ENCODE data around the gene C6orf52.

- TF ChIP-seq, protein P1, sequence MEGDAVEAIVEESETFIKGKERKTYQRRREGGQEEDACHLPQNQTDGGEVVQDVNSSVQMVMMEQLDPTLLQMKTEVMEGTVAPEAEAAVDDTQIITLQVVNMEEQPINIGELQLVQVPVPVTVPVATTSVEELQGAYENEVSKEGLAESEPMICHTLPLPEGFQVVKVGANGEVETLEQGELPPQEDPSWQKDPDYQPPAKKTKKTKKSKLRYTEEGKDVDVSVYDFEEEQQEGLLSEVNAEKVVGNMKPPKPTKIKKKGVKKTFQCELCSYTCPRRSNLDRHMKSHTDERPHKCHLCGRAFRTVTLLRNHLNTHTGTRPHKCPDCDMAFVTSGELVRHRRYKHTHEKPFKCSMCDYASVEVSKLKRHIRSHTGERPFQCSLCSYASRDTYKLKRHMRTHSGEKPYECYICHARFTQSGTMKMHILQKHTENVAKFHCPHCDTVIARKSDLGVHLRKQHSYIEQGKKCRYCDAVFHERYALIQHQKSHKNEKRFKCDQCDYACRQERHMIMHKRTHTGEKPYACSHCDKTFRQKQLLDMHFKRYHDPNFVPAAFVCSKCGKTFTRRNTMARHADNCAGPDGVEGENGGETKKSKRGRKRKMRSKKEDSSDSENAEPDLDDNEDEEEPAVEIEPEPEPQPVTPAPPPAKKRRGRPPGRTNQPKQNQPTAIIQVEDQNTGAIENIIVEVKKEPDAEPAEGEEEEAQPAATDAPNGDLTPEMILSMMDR (IDR thresholded peaks at IDR 0.05), result no peak
- TF ChIP-seq POLR2A (IDR thresholded peaks at IDR 0.05) (no peak), POLR2AphosphoS5 (IDR thresholded peaks at IDR 0.05) (no peak)
These were observed 9.1 kb downstream of the C6orf52 start for GRCh38 chr6:10685092-10685915.
